PC-3 (cell line): ENCODE results near the gene CLOCK. TPM values are rescaled to one million over a fixed set of nuclear protein-coding genes. Genes with fewer than 3 reads are reported as not detected.
A peak's percentile ranks its signal among the peaks of the same experiment; 100 is the strongest.

ENCODE experiments used
- ATAC-seq: fragments of 200-7000 bp; cut with Tn5 transposase; 2 replicates; pipeline ENCODE4 v1.9.1; 2020; ENCODE audit warnings: mild to moderate bottlenecking, moderate library complexity
- BruUV-seq: library from RNA; stranded (reverse); fragments of 400-500 nt; replicated peaks from 2 replicates; lab custom pipeline; 2021; lab: Mats Ljungman, UMichigan
- CTCF ChIA-PET: fragments of 300-600 bp; sonication (Branson Sonifier 250); formaldehyde crosslinking; loops from one replicate; lab custom pipeline; 2022; ENCODE audit warnings: antibody characterized with exemption; lab: Charles Lee
- POLR2A ChIA-PET: fragments of 300-600 bp; sonication (Branson Sonifier 250); formaldehyde crosslinking; loops from one replicate; lab custom pipeline; 2022; ENCODE audit warnings: antibody characterized with exemption; ENCODE audit not compliant: unreplicated experiment; lab: Charles Lee
- DNase-seq: peaks from one replicate; pipeline ENCODE4 v3.0.0-alpha.2; 2015
- H2AFZ ChIP-seq: fragments of 300-600 bp; sonication (generic); 2 replicates; pipeline ENCODE4 v1.6.0; 2016; ENCODE audit warnings: antibody characterized with exemption, low read length
- H3F3A ChIP-seq: fragments of 300-600 bp; sonication (generic); one replicate; pipeline ENCODE4 v1.6.0; 2017; ENCODE audit warnings: antibody characterized with exemption, low read length, control low read depth, mild to moderate bottlenecking; ENCODE audit not compliant: unreplicated experiment
- H3K27ac ChIP-seq: fragments of 300-600 bp; sonication (generic); 2 replicates; pipeline ENCODE4 v1.5.1; 2016; ENCODE audit warnings: mild to moderate bottlenecking, low read length
- H3K27me3 ChIP-seq: fragments of 300-600 bp; sonication (generic); 2 replicates; pipeline ENCODE4 v1.6.1; 2016; ENCODE audit warnings: low read length, mixed read lengths
- H3K36me3 ChIP-seq: fragments of 300-600 bp; sonication (generic); 2 replicates; pipeline ENCODE4 v1.6.1; 2016; ENCODE audit warnings: low read depth, mixed run types, low read length, mixed read lengths
- H3K4me1 ChIP-seq: fragments of 300-600 bp; sonication (generic); 2 replicates; pipeline ENCODE4 v1.5.1; 2016; ENCODE audit warnings: low read length; ENCODE audit not compliant: insufficient read depth
- H3K4me2 ChIP-seq: fragments of 300-600 bp; sonication (generic); 2 replicates; pipeline ENCODE4 v1.6.0; 2016; ENCODE audit warnings: low read length
- H3K4me3 ChIP-seq: fragments of 300-600 bp; sonication (generic); 2 replicates; pipeline ENCODE4 v1.5.1; 2016; ENCODE audit warnings: mild to moderate bottlenecking, low read length, mixed read lengths
- H3K79me2 ChIP-seq: fragments of 300-600 bp; sonication (generic); 2 replicates; pipeline ENCODE4 v1.6.1; 2017; ENCODE audit warnings: low read length, mixed read lengths
- H3K9ac ChIP-seq: fragments of 300-600 bp; sonication (generic); 2 replicates; pipeline ENCODE4 v1.6.0; 2016; ENCODE audit warnings: mild to moderate bottlenecking, low read length
- H3K9me2 ChIP-seq: fragments of 300-600 bp; sonication (generic); replicated peaks from 2 replicates; pipeline ENCODE4 v1.6.1; 2016; ENCODE audit warnings: mixed run types, low read length, mixed read lengths
- H3K9me3 ChIP-seq: fragments of 300-600 bp; sonication (generic); 2 replicates; pipeline ENCODE4 v1.6.1; 2016; ENCODE audit warnings: low read length, mixed read lengths
- H4K20me1 ChIP-seq: fragments of 300-600 bp; sonication (generic); 2 replicates; pipeline ENCODE4 v1.6.1; 2016; ENCODE audit warnings: low read length, mixed read lengths
- EZH2 ChIP-seq: fragments of 300-600 bp; sonication (generic); IDR thresholded peaks from one replicate; pipeline ENCODE4 v1.6.1; 2017; ENCODE audit warnings: antibody characterized with exemption, mild to moderate bottlenecking, low read length; ENCODE audit not compliant: unreplicated experiment
- EZH2phosphoT487 ChIP-seq: fragments of 300-600 bp; sonication (generic); IDR thresholded peaks from 2 replicates; pipeline ENCODE4 v1.6.1; 2018; ENCODE audit warnings: mild to moderate bottlenecking, antibody characterized with exemption, low read length, borderline replicate concordance
- intact Hi-C: fragments of 100-400 bp; cut with micrococcal nuclease; formaldehyde crosslinking; loops from 2 replicates; pipeline ENCODE4 v1.9.0; 2023
- total RNA-seq: library from RNA; depleted of rRNA; stranded (reverse); fragments of >200 nt; gene quantifications from 2 replicates; pipeline ENCODE4 v1.2.3, GENCODE V29; 2014
- TF ChIP-seq, protein P1 (sequence below): fragments of 300-600 bp; sonication (generic); conservative IDR thresholded peaks from 2 replicates; pipeline ENCODE4 v1.5.1; 2017; ENCODE audit warnings: antibody characterized with exemption, low read depth, mild to moderate bottlenecking, low read length

The CLOCK gene
- total RNA-seq, 1 experiment from 2014 or later, result 39.7 TPM

DNA sequence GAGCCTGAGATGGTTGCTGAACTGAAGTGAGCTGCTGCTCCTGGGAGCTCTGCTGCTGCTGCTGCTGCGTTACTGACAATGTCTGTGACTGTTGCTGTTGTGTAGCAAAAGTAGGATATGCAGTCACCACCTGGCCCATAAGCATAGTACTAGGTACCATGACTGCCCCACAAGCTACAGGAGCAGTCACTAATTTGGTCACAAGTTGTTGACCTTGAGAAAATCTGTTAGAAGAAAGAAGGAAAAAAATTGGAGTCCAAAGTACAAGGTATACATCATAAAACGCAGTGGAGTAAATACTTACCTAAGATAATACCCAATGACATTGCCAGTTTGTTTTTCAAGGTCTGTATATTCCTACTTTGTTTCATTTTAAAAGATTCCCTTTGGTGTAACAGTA is 108.4 kb downstream of the CLOCK start:
- DNase-seq, result no peak
- Histone ChIP-seq H4K20me1 (no peaks in the 10 kb centered on the region), H3K4me1 (peaks cover 18% of the 10 kb centered on the region), H3K27me3 (no peaks in the 10 kb centered on the region), H3K9me2 (no peaks in the 10 kb centered on the region), H3K4me2 (no peak overlapping the region), H3F3A (no peaks in the 10 kb centered on the region), H3K4me3 (no peak overlapping the region), H2AFZ (no peak overlapping the region), H3K9me3 (no peaks in the 10 kb centered on the region), H3K9ac (no peak overlapping the region), H3K79me2 (no peaks in the 10 kb centered on the region), H3K27ac (no peak overlapping the region), H3K36me3 (peaks cover 59% of the 10 kb centered on the region)
- TF ChIP-seq, protein P1, sequence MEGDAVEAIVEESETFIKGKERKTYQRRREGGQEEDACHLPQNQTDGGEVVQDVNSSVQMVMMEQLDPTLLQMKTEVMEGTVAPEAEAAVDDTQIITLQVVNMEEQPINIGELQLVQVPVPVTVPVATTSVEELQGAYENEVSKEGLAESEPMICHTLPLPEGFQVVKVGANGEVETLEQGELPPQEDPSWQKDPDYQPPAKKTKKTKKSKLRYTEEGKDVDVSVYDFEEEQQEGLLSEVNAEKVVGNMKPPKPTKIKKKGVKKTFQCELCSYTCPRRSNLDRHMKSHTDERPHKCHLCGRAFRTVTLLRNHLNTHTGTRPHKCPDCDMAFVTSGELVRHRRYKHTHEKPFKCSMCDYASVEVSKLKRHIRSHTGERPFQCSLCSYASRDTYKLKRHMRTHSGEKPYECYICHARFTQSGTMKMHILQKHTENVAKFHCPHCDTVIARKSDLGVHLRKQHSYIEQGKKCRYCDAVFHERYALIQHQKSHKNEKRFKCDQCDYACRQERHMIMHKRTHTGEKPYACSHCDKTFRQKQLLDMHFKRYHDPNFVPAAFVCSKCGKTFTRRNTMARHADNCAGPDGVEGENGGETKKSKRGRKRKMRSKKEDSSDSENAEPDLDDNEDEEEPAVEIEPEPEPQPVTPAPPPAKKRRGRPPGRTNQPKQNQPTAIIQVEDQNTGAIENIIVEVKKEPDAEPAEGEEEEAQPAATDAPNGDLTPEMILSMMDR, result no peak
- TF ChIP-seq EZH2phosphoT487, result no peak
- TF ChIP-seq EZH2, result no peak
- intact Hi-C loops, result no loop called here
- ATAC-seq, result no peak
- BruUV-seq, result no TSS peak
- POLR2A ChIA-PET, result no interaction called here
- CTCF ChIA-PET, result interaction anchor here (0.7 kb wide), 1 partner anchor 93 kb away, joined by 3 read pairs; no protein-coding TSS in a partner anchor

DNA sequence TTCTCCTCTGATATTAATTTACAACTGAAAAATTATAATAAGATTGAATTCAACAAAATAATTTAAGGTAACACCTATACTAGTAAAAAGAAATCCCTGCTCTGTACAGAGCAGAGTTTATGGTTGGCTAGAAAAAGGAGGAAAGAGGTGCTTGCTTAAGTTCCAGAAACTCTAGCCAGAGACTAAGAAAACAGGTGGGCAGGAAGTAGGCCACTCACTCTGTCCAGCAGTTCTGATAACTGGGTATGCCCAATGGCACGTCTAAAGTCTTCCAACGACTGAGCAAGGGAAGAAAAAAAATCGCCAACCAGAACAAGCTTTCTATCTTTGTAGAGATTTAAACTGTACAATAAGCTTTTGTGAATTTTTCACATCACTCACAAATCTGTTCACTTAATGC is 108.9 kb downstream of the CLOCK start:
- Histone ChIP-seq H3K4me1 (peaks cover 15% of the 10 kb centered on the region), H3F3A (no peaks in the 10 kb centered on the region), H3K4me3 (no peak overlapping the region), H3K27me3 (no peaks in the 10 kb centered on the region), H3K9me3 (no peaks in the 10 kb centered on the region), H3K79me2 (no peaks in the 10 kb centered on the region), H3K4me2 (no peak overlapping the region), H3K36me3 (peaks cover 63% of the 10 kb centered on the region), H4K20me1 (no peaks in the 10 kb centered on the region), H3K27ac (no peak overlapping the region), H3K9ac (no peak overlapping the region), H3K9me2 (no peaks in the 10 kb centered on the region), H2AFZ (no peak overlapping the region)
- POLR2A ChIA-PET, result no interaction called here
- TF ChIP-seq, protein P1, result no peak
- TF ChIP-seq EZH2, result no peak
- TF ChIP-seq EZH2phosphoT487, result no peak
- no TSS peak for BruUV-seq
- intact Hi-C loops, result no loop called here
- DNase-seq (no peak), ATAC-seq (no peak)
- CTCF ChIA-PET, result no interaction called here

DNA sequence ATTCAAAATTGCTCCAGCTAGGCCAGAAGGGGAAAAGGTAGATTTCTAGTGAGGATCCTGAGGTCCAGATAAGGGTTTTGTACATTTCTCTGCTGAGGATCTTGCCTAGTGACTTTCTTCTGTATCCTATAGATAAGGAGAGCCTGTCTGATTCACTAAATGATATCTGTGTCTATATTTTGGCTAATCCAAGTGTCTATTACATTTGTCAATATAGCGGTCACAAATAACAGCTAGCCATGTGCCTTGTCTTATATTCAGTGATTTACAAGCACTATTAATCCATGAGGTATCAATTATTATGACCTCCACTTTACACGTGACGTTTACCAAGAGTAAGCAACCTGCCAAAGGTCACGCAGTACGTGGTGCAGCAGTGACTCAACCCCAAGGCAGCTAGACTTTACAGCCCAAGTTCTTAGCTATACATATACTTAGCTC is 109.3 kb downstream of the CLOCK start:
- CTCF ChIA-PET, result no interaction called here
- Histone ChIP-seq H2AFZ (no peak overlapping the region), H3K79me2 (no peaks in the 10 kb centered on the region), H3K9me3 (no peaks in the 10 kb centered on the region), H3K9ac (no peak overlapping the region), H4K20me1 (no peaks in the 10 kb centered on the region), H3K4me3 (no peak overlapping the region), H3K9me2 (no peaks in the 10 kb centered on the region), H3K4me1 (peaks cover 11% of the 10 kb centered on the region; the same call in 1 of the 2 replicates), H3K27me3 (no peaks in the 10 kb centered on the region), H3K4me2 (no peak overlapping the region), H3K36me3 (peaks cover 63% of the 10 kb centered on the region), H3K27ac (no peak overlapping the region), H3F3A (no peaks in the 10 kb centered on the region)
- POLR2A ChIA-PET, result no interaction called here
- intact Hi-C loops, result no loop called here
- DNase-seq (peak; percentile 56), ATAC-seq (peak; percentile 41)
- no TSS peak for BruUV-seq
- TF ChIP-seq EZH2phosphoT487 (no peak), EZH2 (no peak)
- TF ChIP-seq, protein P1, result no peak
